CD4-positive, alpha-beta T cell (primary cell): Measurements from ENCODE around the gene RBM39. TPM values are rescaled to one million over a fixed set of nuclear protein-coding genes. Genes with fewer than 3 reads are reported as not detected.

Source experiments
- ATAC-seq: fragments of 200-7000 bp; cut with Tn5 transposase; one replicate; pipeline ENCODE4 v1.10.0; 2022; ENCODE audit warnings: mild to moderate bottlenecking; ENCODE audit not compliant: poor library complexity
- CTCF ChIA-PET: fragments of 350-600 bp; sonication (Branson Sonifier 250); formaldehyde crosslinking; loops from one replicate; lab custom pipeline; 2021; ENCODE audit warnings: antibody characterized with exemption, inconsistent platforms; lab: Charles Lee
- POLR2A ChIA-PET: fragments of 350-600 bp; sonication (Branson Sonifier 250); formaldehyde crosslinking; loops from one replicate; lab custom pipeline; 2021; ENCODE audit warnings: antibody characterized with exemption, inconsistent platforms; lab: Charles Lee
- DNase-seq, 14 experiments: peaks; one replicate each; pipeline ENCODE4 v3.0.0-alpha.2; 2013 to 2020; ENCODE audit warnings: mixed read lengths in 2 of 14
- H3K27ac ChIP-seq, 2 donors: one replicate each; pipeline versions ENCODE4 v1.5.1 to v1.7.0; 2013; ENCODE audit warnings: low read length in 2 of 2, low read depth in 1 of 2, mild to moderate bottlenecking in 1 of 2
- H3K27me3 ChIP-seq, 2 experiments: 1 replicate in 1 of 2; 2 replicates in 1 of 2; pipeline versions ENCODE4 v1.6.1 to v1.7.0; 2013; ENCODE audit warnings: low read length in 2 of 2, control low read depth in 1 of 2, mild to moderate bottlenecking in 1 of 2, moderate library complexity in 1 of 2; ENCODE audit not compliant: insufficient read depth in 2 of 2, control insufficient read depth in 1 of 2
- H3K36me3 ChIP-seq: one replicate; pipeline ENCODE4 v1.6.1; 2013; ENCODE audit warnings: low read length, control low read depth; ENCODE audit not compliant: insufficient read depth
- H3K4me1 ChIP-seq: one replicate; pipeline ENCODE4 v1.6.1; 2013; ENCODE audit warnings: low read length, control low read depth; ENCODE audit not compliant: insufficient read depth
- H3K4me3 ChIP-seq: one replicate; pipeline ENCODE4 v1.5.1; 2013; ENCODE audit warnings: mild to moderate bottlenecking, low read length, moderate library complexity
- H3K9me3 ChIP-seq, 2 experiments: 1 replicate in 1 of 2; 2 replicates in 1 of 2; pipeline versions ENCODE4 v1.6.1 to v1.7.0; 2013; ENCODE audit warnings: low read length in 2 of 2, mild to moderate bottlenecking in 2 of 2, control low read depth in 1 of 2, moderate library complexity in 1 of 2; ENCODE audit not compliant: control insufficient read depth in 1 of 2, insufficient read depth in 1 of 2
- H3K27ac Mint-ChIP-seq: one replicate; pipeline ENCODE4 v1.8.0; 2020; ENCODE audit warnings: mixed read lengths
- H3K27me3 Mint-ChIP-seq: one replicate; pipeline ENCODE4 v1.8.0; 2021; ENCODE audit warnings: mixed read lengths
- H3K36me3 Mint-ChIP-seq: one replicate; pipeline ENCODE4 v1.8.0; 2021; ENCODE audit warnings: low read depth, mixed read lengths
- H3K4me1 Mint-ChIP-seq: one replicate; pipeline ENCODE4 v1.8.0; 2021; ENCODE audit warnings: low read depth, mixed read lengths
- H3K4me3 Mint-ChIP-seq: one replicate; pipeline ENCODE4 v1.8.0; 2020; ENCODE audit warnings: mild to moderate bottlenecking, mixed read lengths
- H3K9me3 Mint-ChIP-seq: one replicate; pipeline ENCODE4 v1.8.0; 2020; ENCODE audit warnings: mixed read lengths
- CTCF ChIP-seq: fragments of 200-600 bp; IDR thresholded peaks from one replicate; pipeline ENCODE4 v1.8.0; 2022; ENCODE audit warnings: antibody characterized with exemption, mild to moderate bottlenecking
- intact Hi-C, 2 experiments: fragments of 100-400 bp; cut with DNase I in 1 of 2; cut with micrococcal nuclease in 1 of 2; formaldehyde crosslinking; loops; one replicate each; pipeline versions ENCODE4 v1.15.1 to v1.9.0; 2023 to 2025; cut with DNase I, micrococcal nuclease
- total RNA-seq, 174 experiments: library from RNA in 2 of 174; stranded (reverse) in 2 of 174; gene quantifications; one replicate each; pipeline ENCODE4 v1.2.3 and lab custom pipeline; 2021 to 2026

The RBM39 gene
- total RNA-seq, 2 experiments from 2014 or later: 1,057 to 1,091 TPM

GRCh38 chr20:35737865-35738333 lies 4.2 kb downstream of the RBM39 start:
- Histone ChIP-seq H3K9me3 (no peaks in the 10 kb centered on the region), H3K27ac (no peak overlapping the region), H3K36me3 (peaks cover 77% of the 10 kb centered on the region), H3K4me1 (peaks cover 49% of the 10 kb centered on the region), H3K4me3 (no peak overlapping the region), H3K27me3 (no peaks in the 10 kb centered on the region)
- H3K9me3 Mint-ChIP-seq: no peaks in the 10 kb centered on the region
- ChIA-PET POLR2A (interaction anchor here (0.6 to 13.0 kb wide), 4 partner anchors 18 to 38 kb away, joined by 3 to 891 read pairs (median 3); partner anchors contain the start of gene PHF20), CTCF (interaction anchor here (2.6 kb wide), 1 partner anchor 34 kb away, joined by 17 read pairs; the partner anchor contains the start of gene PHF20)
- peak overlapping the region; percentile 84 for H3K4me3 Mint-ChIP-seq
- H3K27me3 Mint-ChIP-seq: no peaks in the 10 kb centered on the region
- DNase-seq (no peak), ATAC-seq (no peak)
- TF ChIP-seq CTCF: no peak
- H3K27ac Mint-ChIP-seq: peak overlapping the region; percentile 82
- H3K4me1 Mint-ChIP-seq: peaks cover 72% of the 10 kb centered on the region
- peaks cover 90% of the 10 kb centered on the region for H3K36me3 Mint-ChIP-seq
- intact Hi-C loops: loop anchor here in 1 of 2 experiments (5.0 kb wide), 1 partner anchor 36 kb away; no protein-coding TSS in a partner anchor

GRCh38 chr20:35735826-35736470 lies 6.1 kb downstream of the RBM39 start:
- Mint-ChIP-seq H3K36me3 (peaks cover 92% of the 10 kb centered on the region), H3K27ac (peak overlapping the region; percentile 75), H3K9me3 (no peaks in the 10 kb centered on the region), H3K27me3 (no peaks in the 10 kb centered on the region), H3K4me3 (peak overlapping the region; percentile 77), H3K4me1 (peaks cover 77% of the 10 kb centered on the region)
- Histone ChIP-seq H3K9me3 (no peaks in the 10 kb centered on the region), H3K4me1 (peaks cover 56% of the 10 kb centered on the region), H3K36me3 (peaks cover 96% of the 10 kb centered on the region), H3K27ac (no peak overlapping the region), H3K4me3 (no peak overlapping the region), H3K27me3 (no peaks in the 10 kb centered on the region)
- CTCF ChIA-PET: no interaction called here
- TF ChIP-seq CTCF: no peak
- DNase-seq (no peak), ATAC-seq (no peak)
- POLR2A ChIA-PET: interaction anchor here (0.8 to 13.0 kb wide), 4 partner anchors 29 to 134 kb away, joined by 3 to 891 read pairs (median 5); partner anchors contain the start of gene PHF20
- intact Hi-C loops: loop anchor here (2.0 to 5.0 kb wide), 2 partner anchors 21 to 34 kb away; no protein-coding TSS in a partner anchor

GRCh38 chr20:35734777-35735649 lies 7.0 kb downstream of the RBM39 start:
- Histone ChIP-seq H3K9me3 (no peaks in the 10 kb centered on the region), H3K4me3 (no peak overlapping the region), H3K27ac (peak overlapping the region; percentile 13 to 17), H3K27me3 (no peaks in the 10 kb centered on the region), H3K36me3 (peaks cover 98% of the 10 kb centered on the region), H3K4me1 (peaks cover 54% of the 10 kb centered on the region)
- H3K27me3 Mint-ChIP-seq: no peaks in the 10 kb centered on the region
- ChIA-PET CTCF (interaction anchor here (0.8 to 1.2 kb wide), 4 partner anchors 10 to 37 kb away, joined by 3 read pairs; partner anchors contain the start of gene PHF20), POLR2A (interaction anchor here (0.9 to 13.0 kb wide), 8 partner anchors 8 to 133 kb away, joined by 3 to 891 read pairs (median 4); partner anchors contain the start of genes NFS1, PHF20, RBM39 and ROMO1)
- no peak for TF ChIP-seq CTCF
- peaks cover 75% of the 10 kb centered on the region for H3K4me1 Mint-ChIP-seq
- DNase-seq (no peak), ATAC-seq (no peak)
- peak overlapping the region; percentile 75 for H3K27ac Mint-ChIP-seq
- intact Hi-C loops: loop anchor here (2.0 to 5.0 kb wide), 3 partner anchors 20 to 152 kb away; no protein-coding TSS in a partner anchor
- no peaks in the 10 kb centered on the region for H3K9me3 Mint-ChIP-seq
- H3K36me3 Mint-ChIP-seq: peaks cover 92% of the 10 kb centered on the region
- peak overlapping the region; percentile 77 for H3K4me3 Mint-ChIP-seq
